HG03159 (cell line): ENCODE data around the gene FCGBP.
"Not testable (repeated sequence)": the region's sequence is repeated elsewhere in the genome, so short reads cannot be mapped to it uniquely, and the experiment has no call there.

Experiments
- ATAC-seq: cut with Tn5 transposase; IDR thresholded peaks from one replicate; pipeline ENCODE4 v1.9.1; 2021; ENCODE audit warnings: mild to moderate bottlenecking, moderate library complexity; ENCODE audit not compliant: unreplicated experiment

Gene FCGBP

DNA sequence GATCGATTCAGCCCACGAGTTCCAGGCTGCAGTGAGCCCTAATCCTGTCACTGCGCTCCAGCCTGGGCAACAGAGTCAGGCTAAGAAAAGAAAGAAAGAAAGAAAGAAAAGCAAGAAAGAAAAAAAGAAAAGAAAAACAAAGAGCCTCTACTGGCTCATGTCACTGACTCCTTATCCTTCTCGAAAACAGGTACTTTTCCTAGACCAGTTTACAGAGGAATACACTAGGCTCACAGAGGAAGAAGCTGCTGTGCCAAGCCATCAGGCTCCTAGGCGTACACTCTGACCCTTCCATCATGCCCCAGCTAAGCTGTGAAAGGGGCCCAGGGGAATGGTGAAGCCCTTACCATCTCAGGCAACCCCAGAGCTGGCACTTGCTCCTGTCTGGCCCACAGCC lies 41.9 kb downstream of the FCGBP start:
- ATAC-seq = not testable (repeated sequence)

GRCh38 chr19:39891660-39892505 lies 42.6 kb downstream of the FCGBP start:
- not testable (repeated sequence) for ATAC-seq

DNA sequence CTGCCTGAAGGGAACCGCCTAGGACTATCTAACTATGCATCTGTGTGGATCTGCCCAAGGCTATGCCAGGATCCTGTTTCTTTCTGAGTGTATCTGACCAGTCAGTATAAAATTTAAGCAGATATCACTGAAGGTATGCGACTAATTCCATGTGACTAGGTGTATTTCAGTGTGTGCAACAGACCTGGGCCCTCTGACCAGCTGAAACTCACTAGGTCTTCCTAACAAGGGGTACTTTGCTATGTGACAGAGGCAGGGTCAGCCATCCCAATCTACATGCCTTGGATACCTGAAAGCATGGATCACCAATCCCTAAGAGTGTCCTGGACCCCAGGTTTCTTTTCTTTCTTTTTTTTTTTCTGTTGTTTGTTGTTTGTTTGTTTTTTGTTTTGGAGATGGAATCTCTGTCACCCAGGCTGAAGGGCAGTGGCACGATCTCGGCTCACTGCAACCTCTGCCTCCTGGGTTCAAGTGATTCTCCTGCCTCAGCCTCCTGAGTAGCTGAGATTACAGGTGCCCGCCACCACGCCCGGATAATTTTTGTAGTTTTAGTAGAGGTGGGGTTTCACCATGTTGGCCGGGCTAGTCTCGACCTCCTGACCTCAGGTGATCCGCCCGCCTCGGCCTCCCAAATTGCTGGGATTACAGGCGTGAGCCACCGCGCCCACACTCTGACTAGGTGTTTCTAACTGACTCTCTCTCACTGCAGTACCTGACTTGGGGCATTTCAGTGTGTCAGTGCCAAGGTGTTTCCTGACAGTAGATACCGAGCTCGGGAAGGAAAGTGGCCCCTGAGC lies 43.5 kb downstream of the FCGBP start:
- no peak for ATAC-seq

- ATAC-seq = not testable (repeated sequence)
These were observed 44.3 kb downstream of the FCGBP start for GRCh38 chr19:39889872-39890754.

- ATAC-seq = not testable (repeated sequence)
These were observed 46.9 kb downstream of the FCGBP start for GRCh38 chr19:39887456-39887951.

GRCh38 chr19:39885821-39886554 lies 48.4 kb downstream of the FCGBP start:
- ATAC-seq = not testable (repeated sequence)

DNA sequence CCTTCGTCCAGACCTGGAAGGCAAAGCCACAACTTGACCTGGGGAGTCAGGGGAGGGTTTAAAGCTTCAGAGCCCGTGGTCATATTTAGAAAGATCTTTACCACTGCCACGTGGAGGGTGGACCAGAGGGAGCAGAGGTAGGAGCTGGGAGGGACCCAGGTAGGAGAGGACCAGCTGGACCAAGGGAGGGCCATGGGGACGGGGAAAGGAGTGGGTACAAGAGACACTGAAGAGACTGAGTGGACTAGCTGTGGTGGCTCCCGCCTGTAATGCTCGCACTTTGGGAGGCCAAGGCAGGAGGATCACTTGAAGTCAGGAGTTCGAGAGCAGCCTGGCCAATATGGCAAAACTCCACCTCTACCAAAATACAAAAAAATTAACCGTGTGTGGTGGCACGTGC lies 49.7 kb downstream of the FCGBP start:
- not testable (repeated sequence) for ATAC-seq
